Naive thymus-derived CD4-positive, alpha-beta T cell (primary cell): ENCODE data around the gene DDIT4L. TPM values are rescaled to one million over a fixed set of nuclear protein-coding genes. Genes with fewer than 3 reads are reported as not detected.

Source experiments
- ATAC-seq: fragments of 150-1000 bp; cut with Tn5 transposase; 2 replicates; pipeline ENCODE4 v1.10.0; 2021; ENCODE audit warnings: mild to moderate bottlenecking, moderate library complexity
- CTCF ChIA-PET: fragments of 350-600 bp; sonication (Branson Sonifier 250); formaldehyde crosslinking; loops from one replicate; lab custom pipeline; 2021; ENCODE audit warnings: antibody characterized with exemption; lab: Charles Lee
- POLR2A ChIA-PET: fragments of 350-600 bp; sonication (Branson Sonifier 250); formaldehyde crosslinking; loops from one replicate; lab custom pipeline; 2021; ENCODE audit warnings: antibody characterized with exemption, inconsistent platforms; lab: Charles Lee
- DNase-seq, 9 donors: peaks; one replicate each; pipeline versions ENCODE4 v3.0.0 to v3.0.0-alpha.2; 2020 to 2022; ENCODE audit warnings: mixed read lengths in 1 of 9
- H3K27ac ChIP-seq: one replicate; pipeline ENCODE4 v1.7.0; 2013; ENCODE audit warnings: mild to moderate bottlenecking, low read depth, low read length, moderate library complexity
- H3K27me3 ChIP-seq, 2 donors: one replicate each; pipeline ENCODE4 v1.7.0; 2013; ENCODE audit warnings: low read length in 2 of 2, mild to moderate bottlenecking in 2 of 2, moderate library complexity in 2 of 2; ENCODE audit not compliant: control insufficient read depth in 2 of 2, insufficient read depth in 2 of 2
- H3K36me3 ChIP-seq, 3 experiments: 1 replicate in 2 of 3; 2 replicates in 1 of 3; pipeline ENCODE4 v1.7.0; 2013; ENCODE audit warnings: low read length in 3 of 3, mild to moderate bottlenecking in 3 of 3, moderate library complexity in 1 of 3; ENCODE audit not compliant: insufficient read depth in 3 of 3, control insufficient read depth in 2 of 3
- H3K4me1 ChIP-seq, 2 donors: one replicate each; pipeline ENCODE4 v1.7.0; 2013; ENCODE audit warnings: low read length in 2 of 2, mild to moderate bottlenecking in 2 of 2, moderate library complexity in 1 of 2; ENCODE audit not compliant: control insufficient read depth in 2 of 2, insufficient read depth in 2 of 2
- H3K4me3 ChIP-seq: 2 replicates; pipeline ENCODE4 v1.7.0; 2013; ENCODE audit warnings: mild to moderate bottlenecking, low read length
- H3K9me3 ChIP-seq, 3 experiments: 1 replicate in 2 of 3; 2 replicates in 1 of 3; pipeline ENCODE4 v1.7.0; 2013; ENCODE audit warnings: low read length in 3 of 3; ENCODE audit not compliant: control insufficient read depth in 2 of 3
- H3K27ac Mint-ChIP-seq, 9 donors: one replicate each; pipeline ENCODE4 v1.8.0; 2020 to 2022; ENCODE audit warnings: mixed read lengths in 9 of 9, mild to moderate bottlenecking in 8 of 9, moderate library complexity in 5 of 9, inconsistent platforms in 2 of 9
- H3K27me3 Mint-ChIP-seq, 5 donors: one replicate each; pipeline ENCODE4 v1.8.0; 2021 to 2022; ENCODE audit warnings: mixed read lengths in 5 of 5, mild to moderate bottlenecking in 1 of 5
- H3K36me3 Mint-ChIP-seq, 5 donors: one replicate each; pipeline ENCODE4 v1.8.0; 2020 to 2022; ENCODE audit warnings: mixed read lengths in 5 of 5, mild to moderate bottlenecking in 3 of 5, inconsistent platforms in 1 of 5
- H3K4me1 Mint-ChIP-seq, 7 donors: one replicate each; pipeline ENCODE4 v1.8.0; 2020 to 2022; ENCODE audit warnings: mixed read lengths in 7 of 7, mild to moderate bottlenecking in 3 of 7, inconsistent platforms in 1 of 7
- H3K4me3 Mint-ChIP-seq, 10 donors: one replicate each; pipeline ENCODE4 v1.8.0; 2020 to 2022; ENCODE audit warnings: mild to moderate bottlenecking in 10 of 10, mixed read lengths in 10 of 10, moderate library complexity in 6 of 10, inconsistent platforms in 2 of 10
- H3K9me3 Mint-ChIP-seq, 11 donors: one replicate each; pipeline ENCODE4 v1.8.0; 2020 to 2022; ENCODE audit warnings: mixed read lengths in 11 of 11, mild to moderate bottlenecking in 4 of 11, inconsistent platforms in 1 of 11, moderate library complexity in 1 of 11
- intact Hi-C, 2 donors: fragments of 100-400 bp; cut with micrococcal nuclease; formaldehyde crosslinking; loops; one replicate each; pipeline ENCODE4 v1.15.1; 2023
- polyA plus RNA-seq, 2 donors: library from polyadenylated mRNA; unstranded; fragments of 300-500 nt; fragmentation: Illumina TruSeq; gene quantifications; one replicate each; pipeline ENCODE4 v1.2.3, GENCODE V29; 2021
- total RNA-seq, 6 experiments: library from RNA in 5 of 6; stranded (reverse) in 5 of 6; gene quantifications; 1 replicate in 5 of 6; 2 replicates in 1 of 6; pipeline ENCODE4 v1.2.3 and lab custom pipeline; 2021 to 2026

DDIT4L gene
- total and polyA plus RNA-seq, 7 experiments from 2014 or later: 1.2 TPM; not detected in 6

GRCh38 chr4:100169491-100170485, 20.5 kb downstream of the DDIT4L start:
- H3K9me3 ChIP-seq: no peaks in the 10 kb centered on the region
- H3K4me1 ChIP-seq: no peaks in the 10 kb centered on the region
- no peak overlapping the region for H3K27ac ChIP-seq
- intact Hi-C loops: loop anchor here in 1 of 2 donors (5.0 kb wide), 1 partner anchor 72 kb away; no protein-coding TSS in a partner anchor
- Mint-ChIP-seq H3K4me3 (no peak overlapping the region), H3K36me3 (peaks cover 0 to 9% (median 0%) of the 10 kb centered on the region in 5 donors), H3K27me3 (peaks cover 0 to 9% (median 0%) of the 10 kb centered on the region in 5 donors), H3K4me1 (peaks cover 0 to 35% (median 0%) of the 10 kb centered on the region in 7 donors), H3K9me3 (peaks cover 0 to 5% (median 0%) of the 10 kb centered on the region in 11 donors), H3K27ac (no peak overlapping the region)
- ChIA-PET POLR2A (no interaction called here), CTCF (no interaction called here)
- no peaks in the 10 kb centered on the region for H3K27me3 ChIP-seq
- no peaks in the 10 kb centered on the region for H3K36me3 ChIP-seq
- no peak for DNase-seq
- ATAC-seq: no peak
- H3K4me3 ChIP-seq: no peak overlapping the region

DNA sequence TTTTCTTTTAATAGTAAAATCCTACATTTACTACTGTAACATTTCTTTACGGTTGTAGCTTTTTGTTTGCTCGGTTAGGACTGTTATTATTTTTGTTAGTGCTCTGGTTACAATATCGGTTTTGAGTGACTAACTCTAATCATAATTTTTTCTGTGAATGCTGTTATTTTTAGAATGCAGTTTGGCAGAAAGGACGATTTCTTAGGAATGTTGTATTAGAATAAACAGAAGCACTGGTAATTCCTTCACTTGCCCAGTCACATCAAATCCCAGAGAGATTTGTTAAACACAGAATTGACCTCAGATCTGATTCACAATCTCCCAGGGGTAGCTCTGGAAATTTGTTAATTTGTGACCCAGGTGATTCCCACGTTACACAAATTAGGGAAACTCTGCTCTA, 21.7 kb downstream of the DDIT4L start:
- intact Hi-C loops: loop anchor here in 1 of 2 donors (5.0 kb wide), 1 partner anchor 71 kb away; no protein-coding TSS in a partner anchor
- Histone ChIP-seq H3K27ac (no peak overlapping the region), H3K27me3 (no peaks in the 10 kb centered on the region), H3K4me1 (no peaks in the 10 kb centered on the region), H3K4me3 (no peak overlapping the region), H3K9me3 (no peaks in the 10 kb centered on the region), H3K36me3 (no peaks in the 10 kb centered on the region)
- ChIA-PET POLR2A (no interaction called here), CTCF (no interaction called here)
- DNase-seq (no peak), ATAC-seq (no peak)
- peaks cover 0 to 35% (median 0%) of the 10 kb centered on the region in 7 donors for H3K4me1 Mint-ChIP-seq
- H3K27me3 Mint-ChIP-seq: peaks cover 0 to 9% (median 0%) of the 10 kb centered on the region in 5 donors
- no peak overlapping the region for H3K4me3 Mint-ChIP-seq
- H3K36me3 Mint-ChIP-seq: peaks cover 0 to 9% (median 0%) of the 10 kb centered on the region in 5 donors
- H3K27ac Mint-ChIP-seq: no peak overlapping the region
- H3K9me3 Mint-ChIP-seq: peaks cover 0 to 5% (median 0%) of the 10 kb centered on the region in 11 donors

DNA sequence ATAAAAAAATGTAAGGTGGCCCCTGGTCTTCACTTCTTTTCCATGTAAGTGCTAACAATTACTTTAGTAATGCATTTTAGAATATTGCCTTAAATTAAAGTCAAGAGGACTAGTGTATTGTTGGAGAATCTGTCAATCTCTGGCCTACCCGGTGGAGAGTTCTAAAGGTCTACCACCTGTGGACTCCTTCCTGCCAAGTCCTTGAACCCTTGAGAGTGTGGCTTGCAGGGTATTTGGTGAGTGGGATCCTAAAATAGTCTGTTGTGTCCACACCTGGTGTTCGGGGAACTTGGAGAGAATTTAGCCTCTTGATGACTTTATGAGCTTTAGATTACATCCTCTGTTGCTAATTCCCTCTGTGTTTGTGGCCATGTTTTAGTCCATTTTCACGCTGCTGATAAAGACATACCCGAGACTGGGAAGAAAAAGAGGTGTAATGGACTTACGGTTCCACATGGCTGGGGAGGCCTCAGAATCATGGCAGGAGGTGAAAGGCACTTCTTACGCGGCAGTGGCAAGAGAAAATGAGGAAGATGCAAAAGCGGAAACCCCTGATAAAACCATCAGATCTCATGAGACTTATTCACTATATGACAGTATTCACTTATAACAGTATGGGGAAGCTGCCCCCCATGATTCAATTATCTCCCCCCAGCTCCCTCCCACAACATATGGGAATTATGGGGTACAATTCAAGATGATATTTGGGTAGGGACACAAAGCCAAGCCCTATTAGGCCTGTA, 23.8 kb downstream of the DDIT4L start:
- POLR2A ChIA-PET: no interaction called here
- CTCF ChIA-PET: no interaction called here
- peaks cover 0 to 9% (median 0%) of the 10 kb centered on the region in 5 donors for H3K27me3 Mint-ChIP-seq

GRCh38 chr4:100165809-100166208, 24.5 kb downstream of the DDIT4L start:
- DNase-seq: no peak
- no peaks in the 10 kb centered on the region for H3K36me3 ChIP-seq
- H3K4me1 ChIP-seq: no peaks in the 10 kb centered on the region
- POLR2A ChIA-PET: no interaction called here
- H3K27me3 ChIP-seq: no peaks in the 10 kb centered on the region
- no peak overlapping the region for H3K4me3 ChIP-seq
- ATAC-seq: no peak
- H3K9me3 ChIP-seq: no peaks in the 10 kb centered on the region
- CTCF ChIA-PET: no interaction called here
- H3K4me3 Mint-ChIP-seq: peak overlapping the region in 1 of 10 donors; percentile 15
- intact Hi-C loops: loop anchor here in 1 of 2 donors (5.0 kb wide), 1 partner anchor 69 kb away; no protein-coding TSS in a partner anchor
- peaks cover 0 to 11% (median 0%) of the 10 kb centered on the region in 5 donors for H3K27me3 Mint-ChIP-seq
- H3K27ac Mint-ChIP-seq: no peak overlapping the region
- H3K36me3 Mint-ChIP-seq: peaks cover 0 to 9% (median 0%) of the 10 kb centered on the region in 5 donors
- H3K4me1 Mint-ChIP-seq: peaks cover 0 to 34% (median 0%) of the 10 kb centered on the region in 7 donors
- H3K27ac ChIP-seq: no peak overlapping the region
- H3K9me3 Mint-ChIP-seq: peaks cover 0 to 19% (median 9%) of the 10 kb centered on the region in 11 donors

More for the DNA sequence above, 23.8 kb downstream of the DDIT4L start:
- DNase-seq: no peak
- Mint-ChIP-seq H3K4me3 (peak overlapping the region in 1 of 10 donors; percentile 8), H3K4me1 (peaks cover 0 to 38% (median 0%) of the 10 kb centered on the region in 7 donors), H3K27ac (no peak overlapping the region), H3K9me3 (peaks cover 0 to 14% (median 7%) of the 10 kb centered on the region in 11 donors), H3K36me3 (peaks cover 0 to 9% (median 0%) of the 10 kb centered on the region in 5 donors)
- no peaks in the 10 kb centered on the region for H3K27me3 ChIP-seq
- no peaks in the 10 kb centered on the region for H3K4me1 ChIP-seq
- intact Hi-C loops: loop anchor here in 1 of 2 donors (5.0 kb wide), 1 partner anchor 69 kb away; no protein-coding TSS in a partner anchor
- no peaks in the 10 kb centered on the region for H3K9me3 ChIP-seq
- ATAC-seq: no peak
- no peaks in the 10 kb centered on the region for H3K36me3 ChIP-seq
- H3K27ac ChIP-seq: no peak overlapping the region
- no peak overlapping the region for H3K4me3 ChIP-seq

GRCh38 chr4:100164808-100165760, 25.2 kb downstream of the DDIT4L start:
- no peak for DNase-seq
- peaks cover 0 to 14% (median 4%) of the 10 kb centered on the region in 5 donors for H3K27me3 Mint-ChIP-seq
- Histone ChIP-seq H3K27ac (no peak overlapping the region), H3K4me1 (no peaks in the 10 kb centered on the region), H3K9me3 (no peaks in the 10 kb centered on the region), H3K36me3 (no peaks in the 10 kb centered on the region), H3K4me3 (no peak overlapping the region), H3K27me3 (no peaks in the 10 kb centered on the region)
- peak overlapping the region in 1 of 10 donors; percentile 15 for H3K4me3 Mint-ChIP-seq
- ChIA-PET CTCF (no interaction called here), POLR2A (no interaction called here)
- no peak for ATAC-seq
- peaks cover 0 to 25% (median 9%) of the 10 kb centered on the region in 11 donors for H3K9me3 Mint-ChIP-seq
- H3K4me1 Mint-ChIP-seq: peaks cover 0 to 29% (median 0%) of the 10 kb centered on the region in 7 donors
- intact Hi-C loops: loop anchor here in 1 of 2 donors (5.0 kb wide), 1 partner anchor 68 kb away; no protein-coding TSS in a partner anchor
- H3K27ac Mint-ChIP-seq: no peak overlapping the region
- H3K36me3 Mint-ChIP-seq: peaks cover 0 to 7% (median 0%) of the 10 kb centered on the region in 5 donors
